Measurements from ENCODE around the gene PEX1.
"Not testable (repeated sequence)": the region's sequence is repeated elsewhere in the genome, so short reads cannot be mapped to it uniquely, and the experiment has no call there.

Gene PEX1

DNA sequence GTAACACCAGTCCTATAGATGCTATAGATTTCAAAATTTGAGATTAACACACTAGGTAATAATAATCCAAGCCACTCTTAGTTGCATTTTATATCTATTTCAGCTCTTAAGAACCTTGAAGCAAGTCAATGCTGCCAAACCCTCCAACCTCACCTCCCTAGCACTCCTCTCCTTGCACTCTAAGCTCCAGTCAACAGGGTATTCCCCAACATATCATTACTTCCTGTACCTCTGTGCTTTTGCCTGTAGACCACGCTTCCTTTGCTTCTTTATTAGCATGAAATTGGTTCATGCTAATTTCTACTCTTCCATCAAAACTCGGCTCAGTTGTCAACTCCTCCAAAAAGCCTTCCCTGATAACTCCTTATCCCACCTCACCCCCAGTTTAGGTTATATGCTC, 24.6 kb downstream of the PEX1 start:
- DNase-seq = no peak

DNA sequence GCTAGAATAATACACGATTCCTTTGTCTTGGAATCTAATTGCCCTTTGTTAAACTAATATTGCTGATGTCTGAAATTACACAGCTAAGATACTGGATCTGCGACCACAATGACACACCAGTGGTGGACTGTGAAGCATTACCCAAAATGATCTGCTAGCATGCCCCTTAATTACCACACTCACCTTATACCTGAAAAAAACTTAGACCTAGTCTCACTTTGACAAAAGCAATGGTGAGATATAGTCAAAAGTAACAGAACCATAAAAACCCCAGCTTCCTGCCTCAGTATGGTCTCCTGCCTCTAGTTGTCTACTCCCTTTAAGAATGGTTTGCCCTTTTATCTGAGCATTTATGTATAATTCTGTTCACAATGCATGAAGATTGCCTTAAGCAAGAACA, 29.8 kb downstream of the PEX1 start:
- no peak for DNase-seq

DNA sequence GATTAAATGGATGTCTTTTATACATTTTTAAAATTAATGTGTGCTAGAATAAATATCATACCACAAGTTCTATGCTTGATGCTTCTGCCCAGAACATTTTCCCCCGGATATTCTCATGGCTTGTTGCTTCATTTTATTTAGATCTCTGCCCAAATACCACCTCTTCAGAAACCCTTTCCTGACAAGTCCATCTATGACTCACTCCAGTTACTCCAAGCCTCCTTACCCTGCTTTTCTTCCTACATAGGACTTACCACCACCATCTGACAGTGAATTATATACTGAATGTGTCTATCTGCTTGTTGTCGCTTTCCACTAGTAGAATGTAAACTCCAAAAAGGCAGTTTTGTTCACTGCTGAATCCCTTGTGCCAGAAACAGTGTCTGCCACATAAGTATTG, 31.4 kb downstream of the PEX1 start:
- no peak for DNase-seq

DNA sequence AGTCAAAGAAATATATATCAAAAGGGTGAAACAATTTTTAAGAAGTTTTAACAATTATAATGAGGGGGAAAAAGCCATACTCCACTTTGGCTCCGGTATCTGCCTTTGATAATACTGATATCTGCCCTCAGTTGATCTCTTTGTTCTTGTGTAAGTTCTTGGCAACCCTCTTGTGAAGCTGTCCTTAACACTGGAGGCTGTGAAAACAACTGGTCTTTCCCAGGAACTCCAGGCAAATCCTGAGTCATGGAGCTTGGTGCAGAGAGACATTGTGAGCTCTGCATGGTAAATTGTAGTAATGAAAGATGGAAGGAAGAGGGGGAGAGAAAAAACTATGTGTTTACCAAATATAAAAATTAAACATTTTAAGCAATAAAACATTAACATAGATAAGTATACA, 38.7 kb downstream of the PEX1 start:
- DNase-seq = no peak

DNA sequence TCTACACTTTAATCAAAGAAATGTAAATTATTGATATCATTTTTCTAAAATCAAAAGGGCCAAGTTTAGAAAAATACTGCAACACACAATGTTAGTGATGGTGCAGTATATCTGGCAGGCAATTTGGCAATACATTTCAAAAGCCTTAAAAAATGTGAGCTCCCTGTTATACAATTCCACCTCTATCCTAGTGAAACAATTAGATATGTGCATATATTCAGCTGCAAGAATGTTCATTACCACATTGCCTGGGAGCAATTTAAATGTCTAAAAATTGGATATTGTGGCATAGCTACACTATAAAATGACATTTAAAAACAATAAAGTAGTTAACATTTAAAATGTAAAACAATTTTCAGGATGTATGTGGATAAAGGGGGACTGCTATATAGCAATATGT, 40.5 kb downstream of the PEX1 start:
- DNase-seq = no peak

DNA sequence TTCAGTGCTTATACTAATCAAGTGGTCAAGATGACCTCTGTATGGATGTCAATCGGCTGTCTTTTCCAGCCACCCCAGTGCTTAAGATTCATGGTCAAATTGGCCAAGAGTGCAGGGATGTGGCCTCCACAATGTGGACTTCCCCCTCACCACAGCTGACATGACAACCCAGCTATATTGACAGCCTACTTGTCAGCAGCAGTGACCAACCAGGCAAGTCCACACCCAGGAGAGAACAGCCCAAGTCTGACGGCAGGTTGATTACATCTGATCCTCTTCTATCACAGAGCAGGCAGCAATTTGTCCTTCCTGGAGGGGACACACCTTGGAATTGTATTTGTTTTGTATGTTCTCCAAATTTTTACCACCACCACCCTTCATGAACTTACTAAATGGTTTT, 42.3 kb downstream of the PEX1 start:
- DNase-seq = no peak

DNA sequence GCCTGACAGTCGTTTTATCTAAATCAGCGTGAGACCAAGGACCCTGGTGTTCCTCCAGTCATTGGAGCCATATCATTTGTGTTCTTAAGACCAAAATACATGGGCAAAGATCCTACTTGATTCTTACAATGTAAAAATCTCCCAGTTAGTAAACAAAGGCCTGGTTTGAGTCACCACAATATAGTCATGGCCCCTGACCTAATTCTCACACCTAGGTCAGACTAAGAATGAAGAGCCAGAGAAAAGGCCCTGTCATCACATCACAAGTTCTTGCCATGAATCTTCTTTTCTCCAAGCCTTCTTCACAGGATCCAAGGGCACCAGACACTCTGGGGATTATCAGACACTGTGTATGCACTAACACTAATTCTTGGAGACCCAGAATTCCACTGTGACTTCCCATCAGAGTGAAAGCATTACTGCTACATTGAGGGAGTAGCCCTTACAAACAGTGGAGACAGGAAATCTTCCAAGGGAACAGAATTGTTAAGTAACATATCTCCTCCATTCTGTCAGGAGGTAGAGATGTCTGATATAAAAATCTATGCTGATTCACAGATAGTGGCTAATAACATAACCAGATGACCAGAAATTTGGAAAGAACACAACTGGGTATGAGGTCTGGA, 42.9 kb downstream of the PEX1 start:
- no peak for DNase-seq

DNA sequence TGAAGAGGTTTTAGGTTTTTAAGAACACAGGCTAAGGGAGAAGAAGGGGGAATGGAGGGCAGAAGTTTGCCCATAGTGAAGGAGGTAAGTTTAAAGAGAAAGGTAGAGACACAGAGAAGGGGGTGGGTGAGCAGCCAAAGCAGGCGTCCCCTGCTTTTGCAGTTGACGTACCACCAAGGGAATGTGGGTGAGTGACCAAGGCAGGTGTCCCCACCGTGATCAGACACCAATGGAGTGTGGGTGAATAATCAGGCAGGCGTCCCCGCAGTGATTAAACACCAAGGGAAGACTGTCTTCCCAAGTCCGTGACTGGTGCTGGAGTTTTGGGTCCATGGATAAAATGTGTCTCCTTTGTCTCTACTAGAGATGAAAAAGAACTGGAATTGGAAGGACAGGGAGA, 44.1 kb downstream of the PEX1 start:
- not testable (repeated sequence) for DNase-seq

DNA sequence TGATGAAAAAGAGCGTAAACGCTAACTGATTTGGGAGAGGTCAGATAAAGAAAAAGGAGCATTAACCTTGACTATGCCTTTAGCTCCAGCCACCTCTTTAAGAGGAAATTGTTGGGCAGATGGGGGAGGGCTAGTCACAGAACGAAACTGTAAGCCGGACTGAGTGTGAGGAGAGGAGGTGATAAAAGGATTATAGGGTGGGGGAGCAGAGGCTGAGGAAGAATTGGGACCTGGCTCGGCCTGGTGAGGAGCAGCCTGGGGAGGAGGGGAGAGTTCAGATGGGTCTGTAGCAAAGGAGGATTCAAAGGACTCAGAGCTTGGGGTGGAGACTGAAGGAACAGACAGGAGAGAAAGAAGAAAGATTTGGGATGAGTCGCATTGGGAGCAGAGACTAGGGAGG, 44.7 kb downstream of the PEX1 start:
- DNase-seq = not testable (repeated sequence)

DNA sequence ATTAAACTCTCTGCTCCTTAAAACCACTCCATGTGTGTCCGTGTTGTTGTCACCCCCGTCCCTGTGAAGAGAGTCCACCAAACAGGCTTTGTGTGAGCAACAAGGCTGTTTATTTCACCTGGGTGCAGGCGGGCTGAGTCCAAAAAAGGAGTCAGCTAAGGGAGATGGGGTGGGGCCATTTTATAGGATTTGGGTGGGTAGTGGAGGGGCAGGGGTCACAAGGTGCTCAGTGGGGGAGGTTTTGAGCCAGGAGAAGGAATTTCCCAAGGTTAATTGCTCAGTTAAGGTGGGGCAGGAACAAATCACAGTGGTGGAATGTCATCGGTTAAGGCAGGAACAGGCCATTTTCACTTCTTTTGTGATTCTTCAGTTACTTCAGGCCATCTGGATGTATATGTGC, 49.2 kb downstream of the PEX1 start:
- not testable (repeated sequence) for DNase-seq

DNA sequence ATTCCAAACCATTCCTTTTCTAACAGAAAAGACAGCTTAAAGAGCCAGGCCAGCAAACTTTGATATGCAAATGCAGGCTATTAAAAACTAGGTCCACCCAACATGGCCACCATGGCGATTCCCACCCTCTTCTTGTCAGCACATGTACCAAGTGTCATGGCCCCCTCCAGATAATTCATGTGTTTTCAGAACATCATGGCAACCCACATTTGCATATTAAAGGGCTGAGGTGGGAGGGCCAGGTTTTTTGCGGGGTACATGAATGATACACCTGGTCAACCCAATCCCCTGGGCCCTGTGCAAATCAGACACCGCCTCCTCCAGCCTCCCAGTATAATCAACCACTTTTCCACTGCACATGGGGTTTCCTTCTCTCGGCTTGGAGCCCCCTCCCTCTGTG, 49.6 kb downstream of the PEX1 start:
- no peak for DNase-seq

DNA sequence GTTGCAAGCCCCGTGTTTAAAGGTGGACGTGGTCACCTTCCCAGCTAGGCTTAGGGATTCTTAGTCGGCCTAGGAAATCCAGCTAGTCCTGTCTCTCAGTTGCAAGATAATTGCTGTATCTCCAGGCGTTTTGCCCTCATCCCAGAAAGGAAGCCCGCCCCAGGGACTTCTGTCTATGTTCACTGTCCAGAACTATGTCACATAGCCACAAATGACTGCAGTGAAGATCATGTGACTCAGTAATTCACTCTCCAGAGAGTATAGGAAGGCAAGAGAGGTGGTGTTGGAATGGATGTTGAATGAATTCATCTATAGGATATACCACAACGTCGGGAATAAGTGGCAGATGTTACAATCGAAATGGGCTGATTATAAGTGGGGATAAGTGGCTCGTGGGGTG, 50.2 kb downstream of the PEX1 start:
- no peak for DNase-seq

DNA sequence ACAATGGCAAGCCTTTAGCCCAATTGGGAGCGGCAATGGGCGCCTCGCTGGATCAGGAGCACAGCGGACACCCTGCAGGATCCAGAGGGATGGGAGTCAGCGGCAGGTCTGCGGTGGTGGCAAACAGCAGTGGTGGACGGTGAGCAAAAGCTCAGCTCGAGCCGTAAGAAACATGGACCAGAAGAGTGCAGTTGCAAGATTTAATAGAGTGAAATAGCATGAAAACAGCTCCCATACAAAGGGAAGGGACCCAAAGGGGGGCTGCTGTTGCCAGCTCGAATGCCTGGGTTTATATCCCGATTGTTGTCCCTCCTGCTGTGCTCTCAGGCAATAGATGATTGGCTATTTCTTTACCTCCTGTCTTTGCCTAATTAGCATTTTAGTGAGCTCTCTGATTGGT, 50.6 kb downstream of the PEX1 start, which contains the start of gene ERVW-1:
Gene ERVW-1 (minus strand): TSS at position 266 of the 400 bp plus-strand sequence. CDS start 7,565 bp downstream, outside the sequence.
- not testable (repeated sequence) for DNase-seq

DNA sequence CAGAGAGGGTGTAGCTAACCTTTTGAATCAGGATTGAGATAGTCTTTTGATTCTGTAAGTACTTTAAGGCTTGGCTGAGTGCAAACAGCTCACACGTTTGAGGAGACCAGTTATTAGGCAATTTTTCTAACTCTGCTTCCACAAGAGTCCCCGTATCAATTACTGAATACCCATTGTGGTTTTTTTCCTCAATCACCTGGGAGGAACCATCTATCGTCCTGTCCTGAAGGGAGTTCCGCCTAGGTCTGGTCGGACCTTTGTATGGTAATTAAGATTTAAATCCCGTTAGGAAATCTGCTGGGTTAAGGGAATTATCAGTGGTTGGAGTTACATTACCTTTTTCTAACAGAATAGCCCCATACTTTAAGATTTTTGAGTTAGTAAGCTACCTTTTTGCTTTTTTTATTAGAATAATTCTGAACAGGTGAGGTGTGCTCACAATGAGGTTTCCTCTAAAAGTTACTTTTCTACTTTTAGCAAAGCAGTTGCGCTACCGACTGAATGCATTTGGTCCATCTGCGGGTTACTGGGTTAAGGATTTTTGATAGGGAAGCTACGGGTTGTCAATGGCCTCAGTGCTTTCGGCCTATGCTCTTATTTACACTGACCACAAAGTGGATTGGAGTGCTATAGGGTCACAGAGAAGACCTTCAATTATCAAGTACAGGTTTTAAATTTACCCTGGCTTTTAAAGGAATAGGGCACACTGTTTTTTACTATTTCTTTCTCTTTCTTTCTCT, 52.3 kb downstream of the PEX1 start:
- not testable (repeated sequence) for DNase-seq

DNA sequence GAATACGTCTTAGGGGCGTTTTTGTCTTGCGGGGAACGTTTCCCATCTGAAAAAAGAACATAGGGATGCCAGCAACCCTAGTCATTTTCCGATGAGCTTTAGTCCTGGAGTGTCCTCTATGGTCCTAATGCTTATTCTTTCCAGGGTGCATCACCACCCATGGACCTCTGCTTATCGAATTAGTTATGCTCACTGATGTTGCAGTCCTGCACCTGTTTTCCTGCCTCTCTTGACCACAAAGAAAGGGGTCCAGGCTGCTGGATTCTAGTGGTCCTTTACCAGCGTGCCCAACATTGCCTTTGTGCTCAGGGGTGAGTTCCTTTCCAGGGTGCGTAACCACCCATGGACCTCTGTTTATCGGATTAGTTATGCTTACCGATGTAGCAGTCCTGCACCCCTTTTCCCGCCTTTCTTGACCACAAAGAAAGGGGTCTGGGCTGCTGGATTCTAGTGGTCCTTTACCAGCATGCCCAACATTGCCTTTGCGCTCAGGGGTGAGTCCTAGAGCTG, 53.0 kb downstream of the PEX1 start:
- DNase-seq = not testable (repeated sequence)

DNA sequence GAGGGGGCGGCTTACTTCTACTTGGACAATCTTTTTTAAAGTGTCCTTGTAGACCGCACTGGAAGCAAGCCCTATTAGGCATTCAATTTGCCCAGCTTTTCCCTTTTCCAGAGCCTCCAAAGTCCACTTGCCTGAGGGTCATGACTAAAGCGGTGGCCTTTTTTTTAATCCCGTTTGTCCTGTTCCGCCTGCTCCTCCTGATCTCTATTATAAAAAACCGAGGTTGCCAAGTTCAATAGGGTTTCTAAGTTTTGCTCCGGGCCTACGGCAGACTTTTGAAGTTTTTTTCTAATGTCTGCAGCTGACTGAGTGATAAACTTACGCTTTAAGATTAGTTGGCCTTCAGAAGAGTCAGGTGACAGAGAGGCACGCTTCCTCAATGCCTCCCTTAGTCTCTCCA, 54.3 kb downstream of the PEX1 start:
- DNase-seq = not testable (repeated sequence)

DNA sequence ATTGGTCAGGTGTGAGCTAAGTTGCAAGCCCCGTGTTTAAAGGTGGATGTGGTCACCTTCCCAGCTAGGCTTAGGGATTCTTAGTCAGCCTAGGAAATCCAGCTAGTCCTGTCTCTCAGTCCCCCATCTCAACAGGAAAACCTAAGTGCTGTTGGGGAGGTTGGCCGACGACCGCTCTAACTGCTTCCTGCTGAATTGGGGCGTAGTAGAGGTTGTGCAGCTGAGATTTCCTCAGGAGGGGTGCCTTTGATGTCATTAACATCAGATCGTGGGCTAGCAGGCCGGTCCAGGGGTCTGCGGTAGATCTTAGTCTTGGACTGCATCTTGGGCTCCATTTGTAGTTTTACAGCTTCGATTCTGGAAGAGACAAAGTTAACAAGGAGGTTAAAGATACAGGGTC, 59.7 kb downstream of the PEX1 start:
- not testable (repeated sequence) for DNase-seq

DNA sequence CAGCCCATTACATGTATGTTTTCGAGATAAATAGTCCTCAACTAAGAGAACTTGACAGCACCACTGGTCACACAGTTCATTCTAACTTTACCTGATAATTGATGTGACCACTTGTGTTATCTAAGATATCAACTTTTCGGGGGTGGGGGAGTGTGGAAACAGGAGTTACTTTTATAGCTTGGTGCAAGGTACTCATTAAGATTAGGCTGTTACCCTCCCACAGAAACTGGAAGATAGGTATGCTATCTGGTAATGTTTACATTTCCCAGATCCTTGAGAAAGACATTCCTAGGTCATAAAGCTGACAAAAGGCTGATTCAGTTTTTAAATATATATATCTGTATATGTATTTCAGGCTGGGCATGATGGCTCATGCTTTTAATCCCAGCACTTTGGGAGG, 61.6 kb downstream of the PEX1 start:
- DNase-seq = no peak

DNA sequence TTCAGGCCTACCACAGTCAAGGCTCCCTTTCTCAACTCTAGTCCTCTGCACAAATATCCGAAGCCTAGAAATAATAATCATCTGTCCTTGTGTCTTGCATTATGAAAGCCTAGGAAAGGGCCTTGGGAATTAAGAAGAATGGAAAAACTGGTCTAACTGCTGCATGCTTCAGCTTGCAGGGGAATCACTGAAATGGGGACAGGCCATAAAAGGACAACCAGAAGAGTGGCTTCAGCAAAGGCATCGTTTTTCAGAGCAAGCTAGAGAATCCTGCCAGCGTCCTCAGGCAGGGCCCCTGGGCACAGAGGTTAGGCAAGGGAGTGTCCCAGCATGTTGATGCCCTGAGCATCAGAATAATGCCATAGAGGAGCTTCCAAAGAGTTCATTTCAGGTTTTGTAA, 63.8 kb downstream of the PEX1 start:
- no peak for DNase-seq

DNA sequence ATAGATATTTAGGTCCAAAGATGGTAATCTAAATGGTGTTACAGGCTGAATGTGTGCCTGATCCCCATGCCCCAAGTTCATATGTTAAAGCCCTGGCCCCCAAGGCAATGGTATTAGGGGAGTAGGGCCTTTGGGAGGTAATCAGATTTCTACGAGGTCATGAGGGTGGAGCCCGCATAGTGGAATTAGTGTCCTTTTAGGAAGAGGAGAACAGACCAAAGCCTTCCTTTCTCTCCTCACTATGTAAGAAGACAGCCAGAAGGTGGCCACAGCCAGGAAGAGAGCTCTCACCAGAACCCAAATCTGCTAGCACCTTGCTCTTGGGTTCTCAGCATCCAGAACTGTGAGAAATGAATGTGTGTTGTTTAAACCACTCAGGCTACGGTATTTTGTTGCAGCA, 65.8 kb downstream of the PEX1 start:
- DNase-seq = no peak

DNA sequence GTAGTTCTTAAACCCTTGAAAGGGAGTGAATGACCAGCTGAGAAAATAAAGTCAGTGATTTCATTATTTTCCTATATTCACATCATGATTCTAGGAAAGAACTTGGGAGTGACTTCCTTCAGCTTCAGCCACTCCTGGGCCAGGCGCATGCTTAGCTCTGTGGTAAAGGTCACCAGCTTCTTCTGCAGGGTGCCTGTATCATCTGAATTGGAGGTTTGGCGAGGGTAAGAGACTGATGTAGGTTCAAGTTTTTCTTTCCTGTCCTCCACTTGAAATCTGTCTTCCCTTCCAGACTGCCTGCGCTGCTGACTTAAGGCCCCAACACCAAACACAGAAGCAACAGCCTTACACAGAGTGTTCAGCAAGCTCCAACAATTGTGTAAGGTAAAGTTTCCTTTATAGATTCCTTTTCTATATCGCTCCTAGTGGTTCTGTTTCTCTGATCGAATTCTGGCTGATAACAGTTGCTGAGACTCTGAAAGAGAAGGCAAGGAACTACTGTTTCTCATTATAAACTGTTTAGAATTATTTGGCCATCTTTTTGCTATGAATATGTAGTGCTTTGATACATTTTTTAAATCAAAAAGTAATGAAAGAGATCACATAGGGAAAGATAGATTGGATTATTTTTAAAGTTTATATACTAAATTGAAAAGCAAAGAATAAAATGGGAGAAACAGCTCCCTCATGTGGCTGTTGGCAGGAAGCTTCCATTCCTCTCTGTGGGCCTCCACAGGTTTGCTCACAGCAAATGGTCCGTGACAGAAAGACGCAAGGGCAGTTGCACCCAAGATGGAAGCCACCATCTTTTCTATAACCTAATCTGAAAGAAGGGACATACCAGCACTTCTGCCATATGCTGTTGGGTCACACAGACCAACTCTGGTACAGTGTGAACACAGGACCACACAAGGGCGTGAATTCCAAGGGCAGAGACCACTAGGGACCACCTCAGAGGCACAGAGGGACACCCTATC, 67.0 kb downstream of the PEX1 start:
- DNase-seq = peak; percentile 16

DNA sequence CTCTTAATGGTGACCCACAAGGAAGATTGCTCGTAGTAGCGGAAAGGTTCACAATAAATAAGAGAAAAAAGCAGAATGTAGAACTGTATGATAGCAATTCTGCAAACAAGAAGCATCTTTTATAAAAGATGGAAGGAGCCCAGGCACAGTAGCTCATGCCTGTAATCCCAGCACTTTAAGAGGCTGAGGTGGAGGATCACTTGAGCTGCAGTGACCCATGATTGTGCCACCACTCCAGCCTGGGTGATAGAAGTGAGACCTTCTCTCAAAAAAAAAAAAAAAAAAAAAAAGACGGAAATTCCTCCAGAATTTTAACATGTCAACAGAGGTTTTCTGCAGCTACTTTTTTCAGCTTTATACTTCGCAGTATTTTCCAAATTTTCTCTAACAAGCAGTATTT, 67.8 kb downstream of the PEX1 start:
- DNase-seq = no peak

DNA sequence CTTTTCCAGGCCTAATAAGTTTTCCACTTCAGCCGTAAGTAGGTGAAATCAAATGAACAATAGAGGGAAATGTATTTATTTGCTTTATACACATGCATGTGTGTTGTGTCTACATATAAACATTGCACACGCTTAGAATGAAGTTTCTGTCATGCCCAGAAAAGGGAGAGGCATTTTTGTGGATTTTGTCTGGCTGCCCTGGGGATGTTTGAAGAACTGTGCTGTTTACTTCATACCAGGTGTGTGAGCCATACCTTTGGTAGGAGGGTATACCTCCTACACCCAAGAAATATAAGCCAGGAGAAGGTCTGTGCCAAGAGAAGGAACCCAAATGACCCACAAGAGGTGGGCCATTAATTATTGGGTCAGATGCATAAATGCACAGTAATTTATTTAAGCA, 68.2 kb downstream of the PEX1 start:
- DNase-seq = no peak

Data from amniotic stem cell (primary cell).